ENCODE results near the gene BMP7.
"Not testable (repeated sequence)": the region's sequence is repeated elsewhere in the genome, so short reads cannot be mapped to it uniquely, and the experiment has no call there.

BMP7 gene

GRCh38 chr20:57240581-57241362 lies 25.7 kb downstream of the BMP7 start:
- no peak overlapping the region for H3K4me3 ChIP-seq (replicated peaks; ENCODE audit: low read depth, low read length)
- TF ChIP-seq CTCF (IDR thresholded peaks at IDR 0.05; ENCODE audit: low read depth, low read length, missing control alignments) = no peak
- no peak for DNase-seq (ENCODE audit: extremely low read depth, low read depth)

GRCh38 chr20:57239725-57240124 lies 26.7 kb downstream of the BMP7 start:
- not testable (repeated sequence) for DNase-seq (ENCODE audit: extremely low read depth, low read depth); H3K4me3 ChIP-seq (replicated peaks; ENCODE audit: low read depth, low read length)

- H3K4me3 ChIP-seq (replicated peaks; ENCODE audit: low read depth, low read length); DNase-seq (ENCODE audit: extremely low read depth, low read depth): not testable (repeated sequence)
Observed at GRCh38 chr20:57239324-57239723, 27.1 kb downstream of the BMP7 start.

GRCh38 chr20:57238089-57238488 lies 28.4 kb downstream of the BMP7 start:
- no peak for DNase-seq (ENCODE audit: extremely low read depth, low read depth)
- no peak overlapping the region for H3K4me3 ChIP-seq (replicated peaks; ENCODE audit: low read depth, low read length)
- no peak for TF ChIP-seq CTCF (IDR thresholded peaks at IDR 0.05; ENCODE audit: low read depth, low read length, missing control alignments)

GRCh38 chr20:57237585-57237953 lies 28.9 kb downstream of the BMP7 start:
- no peak for TF ChIP-seq CTCF (IDR thresholded peaks at IDR 0.05; ENCODE audit: low read depth, low read length, missing control alignments)
- H3K4me3 ChIP-seq (replicated peaks; ENCODE audit: low read depth, low read length) = no peak overlapping the region
- DNase-seq (ENCODE audit: extremely low read depth, low read depth) = no peak

GRCh38 chr20:57236813-57237584 lies 29.4 kb downstream of the BMP7 start:
- no peak for DNase-seq (ENCODE audit: extremely low read depth, low read depth)
- H3K4me3 ChIP-seq (replicated peaks; ENCODE audit: low read depth, low read length) = no peak overlapping the region
- TF ChIP-seq CTCF (IDR thresholded peaks at IDR 0.05; ENCODE audit: low read depth, low read length, missing control alignments) = no peak

- TF ChIP-seq CTCF (IDR thresholded peaks at IDR 0.05; ENCODE audit: low read depth, low read length, missing control alignments) = no peak
- no peak for DNase-seq (ENCODE audit: extremely low read depth, low read depth)
- no peak overlapping the region for H3K4me3 ChIP-seq (replicated peaks; ENCODE audit: low read depth, low read length)
Observed at GRCh38 chr20:57234556-57235251, 31.7 kb downstream of the BMP7 start.

All from HFF-Myc (cell line).